Glomerular visceral epithelial cell (primary cell): ENCODE results near the gene KRTAP10-12.
"Not testable (repeated sequence)": the region's sequence is repeated elsewhere in the genome, so short reads cannot be mapped to it uniquely, and the experiment has no call there.

Source experiments
- DNase-seq: peaks from one replicate; pipeline ENCODE4 v3.0.0-alpha.2; 2016; ENCODE audit errors: extremely low spot score

KRTAP10-12 gene

DNA sequence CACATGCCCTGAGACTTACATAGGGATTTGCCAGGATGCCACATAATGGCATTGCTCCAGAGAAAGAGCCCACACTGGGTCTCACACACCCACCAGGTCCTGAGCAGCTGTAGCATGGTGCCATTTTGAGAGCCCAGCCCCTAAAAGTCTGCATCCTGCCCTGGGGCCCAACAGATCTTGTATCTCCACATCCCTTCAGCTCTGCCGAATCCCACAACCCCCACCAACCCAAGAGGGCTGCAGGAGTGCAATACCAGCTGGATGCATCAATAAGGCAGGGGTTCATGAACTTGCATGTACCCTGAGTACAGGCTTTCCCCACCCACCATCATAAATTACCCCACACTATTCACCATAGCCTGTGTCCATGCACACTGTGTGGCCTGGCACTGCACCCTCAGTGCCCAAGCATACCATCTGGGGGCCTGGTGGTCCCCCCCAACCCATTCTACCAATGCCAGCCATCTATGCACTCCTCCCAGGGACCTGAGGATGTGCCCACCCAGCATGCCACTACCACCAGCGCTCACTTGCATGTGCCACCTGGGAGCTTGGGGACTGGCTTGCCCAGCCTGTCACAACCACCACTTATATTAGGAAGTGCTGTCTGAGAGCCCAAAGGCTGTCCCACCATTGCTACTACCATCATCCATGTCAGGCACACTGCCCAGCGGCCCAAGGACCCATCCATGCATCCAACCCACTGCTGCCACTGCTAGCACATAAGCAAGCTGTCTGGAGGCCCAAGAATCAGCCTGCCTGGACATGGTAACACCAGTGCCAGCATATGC lies 26.1 kb upstream of the KRTAP10-12 start:
- DNase-seq = no peak

- DNase-seq = no peak
Measured at GRCh38 chr21:44671911-44672310, 25.1 kb upstream of the KRTAP10-12 start.

DNA sequence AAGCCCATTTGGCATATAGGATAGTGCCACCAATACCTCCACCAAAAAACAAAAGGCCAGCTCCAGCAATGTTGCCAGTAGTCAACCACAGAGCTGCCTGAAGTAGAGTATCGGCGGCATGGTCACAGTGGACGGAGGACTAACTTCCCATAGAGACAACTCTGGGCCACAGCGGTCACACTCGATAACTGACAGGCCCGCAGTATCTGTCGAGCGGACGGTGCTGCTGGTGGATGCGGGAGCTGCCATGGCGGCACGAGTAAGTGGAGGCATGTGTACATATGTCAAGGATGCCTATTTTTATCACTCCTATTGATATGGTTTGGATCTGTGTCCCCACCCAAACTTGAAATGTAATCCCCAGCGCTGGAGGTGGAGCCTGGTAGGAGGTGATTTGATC lies 19.1 kb upstream of the KRTAP10-12 start:
- no peak for DNase-seq

GRCh38 chr21:44681152-44681551 lies 15.8 kb upstream of the KRTAP10-12 start:
- DNase-seq = no peak

- DNase-seq = no peak
Measured at GRCh38 chr21:44681861-44682579, 15.0 kb upstream of the KRTAP10-12 start, which contains the start of gene KRTAP12-1. Gene KRTAP12-1, minus strand, starts transcription at chr21:44682163. Its CDS starts 40 bp downstream, at chr21:44682123.

DNA sequence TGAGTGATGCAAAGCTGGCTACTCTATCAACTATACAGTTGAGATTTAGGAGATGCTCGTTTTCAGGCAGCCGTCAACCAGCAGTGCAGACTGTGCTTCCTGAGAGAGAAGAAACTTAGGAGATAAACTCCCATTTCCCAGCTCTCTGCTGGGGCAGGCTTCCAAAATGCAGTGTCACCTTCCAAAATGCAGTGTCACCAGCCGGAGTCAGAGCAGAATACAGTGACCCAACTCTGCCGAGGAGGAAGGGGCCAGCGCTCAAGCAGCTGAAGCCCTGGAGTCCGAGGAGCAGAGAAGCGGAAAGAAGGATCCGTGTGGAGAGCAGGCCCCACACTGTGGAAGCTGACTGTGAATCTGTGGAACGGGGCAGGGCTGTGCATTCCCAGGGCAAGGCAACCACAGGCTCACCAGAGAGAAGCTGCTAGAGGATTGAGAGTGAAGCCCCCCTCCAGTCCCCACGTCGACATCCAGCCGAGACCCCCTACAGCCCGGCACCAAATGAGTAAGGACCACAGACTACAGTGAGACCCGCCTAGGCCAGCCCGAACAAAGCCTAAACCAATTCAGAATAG lies 14.3 kb upstream of the KRTAP10-12 start:
- no peak for DNase-seq

DNA sequence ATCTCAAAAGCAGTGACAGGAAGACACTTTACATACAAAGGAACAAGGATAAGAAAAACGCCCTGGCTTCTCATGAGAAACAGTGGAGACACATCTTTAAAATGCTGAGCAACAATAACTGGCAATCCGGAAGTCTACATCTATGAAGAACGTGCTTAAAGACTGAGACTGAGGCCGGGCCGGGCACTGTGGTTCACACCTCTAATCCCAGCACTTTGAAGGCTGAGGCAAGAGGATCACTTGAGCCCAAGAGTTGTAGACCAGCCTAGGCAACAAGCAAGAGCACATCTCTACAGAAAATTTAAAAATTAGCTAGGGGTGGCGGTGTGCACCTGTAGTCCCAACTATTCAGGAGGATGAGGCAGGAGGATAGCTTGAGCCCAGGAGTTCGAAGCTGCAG lies 12.9 kb upstream of the KRTAP10-12 start:
- no peak for DNase-seq

GRCh38 chr21:44684483-44684882 lies 12.5 kb upstream of the KRTAP10-12 start:
- no peak for DNase-seq

GRCh38 chr21:44685050-44685449 lies 11.9 kb upstream of the KRTAP10-12 start:
- not testable (repeated sequence) for DNase-seq

- DNase-seq = no peak
Measured at GRCh38 chr21:44686000-44686781, 10.8 kb upstream of the KRTAP10-12 start.

DNA sequence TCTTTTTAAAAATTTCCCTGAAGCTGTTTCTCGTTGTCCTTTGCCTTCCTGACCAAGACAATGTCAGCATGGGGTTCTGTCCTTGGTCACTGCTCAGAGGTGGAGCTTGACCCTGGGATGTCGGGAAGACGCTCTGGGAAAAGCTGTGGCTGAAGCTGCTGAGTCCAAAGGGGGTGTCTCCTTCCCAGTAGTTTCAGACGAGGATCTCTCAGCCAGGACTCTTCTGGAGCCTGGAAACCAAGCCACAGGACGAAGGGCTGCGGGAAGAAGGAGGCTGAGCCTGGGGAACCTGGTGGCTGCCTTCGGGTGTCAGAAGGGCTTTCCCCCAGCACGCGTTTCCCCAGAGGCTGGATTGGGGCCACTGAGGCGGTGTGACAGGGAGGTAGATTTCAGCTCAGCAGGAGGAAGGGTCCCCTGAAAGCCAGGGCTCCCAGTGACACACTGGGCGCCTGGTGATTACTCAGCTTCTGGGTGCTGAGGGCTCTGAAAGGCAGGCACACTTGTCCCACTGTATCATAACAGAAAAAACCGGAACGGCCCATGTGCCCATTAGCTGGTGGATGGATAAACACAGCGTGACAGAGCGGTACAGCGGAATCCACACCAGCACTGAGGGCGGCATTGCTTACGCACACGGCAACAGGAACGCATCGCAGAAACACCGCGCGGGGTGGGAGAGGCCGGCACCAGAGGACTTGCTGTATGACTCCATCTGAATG lies 10.0 kb upstream of the KRTAP10-12 start:
- DNase-seq = no peak

DNA sequence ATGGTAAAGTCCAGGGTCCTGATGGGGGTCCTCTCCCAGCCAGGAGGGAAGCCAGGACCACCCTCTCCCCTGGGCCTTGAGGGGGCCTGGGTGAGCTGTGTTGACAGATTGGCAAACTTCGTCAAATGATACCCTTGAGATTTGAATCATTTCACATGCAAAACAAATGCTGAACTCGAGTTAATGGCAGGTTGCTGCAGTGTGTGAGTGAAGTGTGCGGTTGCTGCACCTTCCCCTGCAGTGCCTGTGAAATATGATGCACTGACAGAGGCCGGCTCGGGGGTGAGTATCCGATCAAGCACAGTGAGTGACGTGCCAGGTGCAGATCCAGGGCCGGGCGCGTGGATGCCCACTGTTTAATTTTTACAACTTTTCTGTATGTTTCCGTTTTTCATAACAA lies 9.3 kb upstream of the KRTAP10-12 start:
- DNase-seq = no peak

DNA sequence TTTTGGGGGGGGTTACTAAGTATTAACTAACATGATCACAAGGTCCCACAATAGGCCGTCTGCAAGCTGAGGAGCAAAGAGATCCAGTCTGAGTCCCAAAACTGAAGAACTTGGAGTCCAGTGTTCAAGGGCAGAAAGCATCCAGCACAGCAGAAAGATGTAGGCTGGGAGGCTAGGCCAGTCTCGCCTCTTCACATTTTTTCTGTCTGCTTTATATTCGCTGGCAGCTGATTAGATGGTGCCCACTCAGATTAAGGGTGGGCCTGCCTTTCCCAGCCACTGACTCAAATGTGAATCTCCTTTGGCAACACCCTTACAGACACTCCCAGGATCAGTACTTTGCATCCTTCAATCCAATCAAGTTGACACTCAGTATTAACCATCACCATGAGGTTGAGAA lies 7.2 kb upstream of the KRTAP10-12 start:
- DNase-seq = not testable (repeated sequence)

GRCh38 chr21:44691686-44692085 lies 5.3 kb upstream of the KRTAP10-12 start:
- no peak for DNase-seq

DNA sequence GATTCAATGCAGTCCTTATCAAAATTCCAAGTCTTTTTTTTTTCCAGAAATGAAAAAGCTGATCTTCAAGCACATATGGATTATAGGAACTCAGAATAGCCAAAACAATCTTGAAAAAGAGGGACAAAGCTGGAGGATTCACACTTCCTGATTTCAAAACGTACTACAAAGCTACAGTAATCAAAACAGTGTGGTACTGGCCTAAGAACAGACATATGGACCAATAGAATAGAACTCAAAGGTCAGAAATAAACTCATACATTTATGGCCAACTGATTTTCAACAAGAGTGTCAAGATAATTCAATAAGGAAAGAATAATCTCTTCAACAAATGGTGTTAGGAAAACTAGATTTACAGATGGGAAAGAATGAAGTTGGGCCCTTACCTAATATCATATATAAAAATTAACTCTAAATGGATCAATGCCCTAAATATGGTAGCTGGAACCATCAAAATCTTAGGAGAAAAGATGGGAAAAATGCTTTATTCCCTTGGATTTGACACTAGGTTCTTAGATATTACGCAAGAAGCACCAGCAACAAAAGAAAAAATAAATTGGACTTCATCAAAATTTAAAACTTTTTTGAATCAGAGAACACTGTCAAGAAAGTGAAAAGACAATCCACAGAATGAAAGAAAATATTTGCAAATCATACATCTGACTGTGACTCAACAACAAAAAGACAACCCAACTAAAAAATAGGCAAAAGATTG lies 4.0 kb upstream of the KRTAP10-12 start:
- DNase-seq = no peak

DNA sequence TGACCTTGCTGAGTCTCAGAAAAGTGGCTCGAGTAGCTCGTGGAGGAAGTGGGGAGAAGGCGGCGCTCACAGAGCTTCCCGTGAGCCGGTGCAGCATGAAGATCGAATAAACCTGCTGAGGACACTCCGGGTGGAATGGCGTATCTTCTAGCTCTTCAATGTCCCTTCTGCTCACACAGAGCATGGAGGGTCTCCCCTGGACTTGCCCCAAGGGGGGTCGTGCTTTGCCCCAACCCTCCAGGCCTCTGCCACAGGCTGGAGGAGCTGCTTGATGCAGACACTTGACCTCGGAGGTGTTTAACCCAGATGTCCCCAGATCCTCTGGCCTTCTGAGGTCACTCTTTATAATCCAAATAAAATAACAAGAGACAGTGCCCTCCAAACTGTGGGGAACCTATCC lies 2.2 kb upstream of the KRTAP10-12 start:
- DNase-seq = no peak

DNA sequence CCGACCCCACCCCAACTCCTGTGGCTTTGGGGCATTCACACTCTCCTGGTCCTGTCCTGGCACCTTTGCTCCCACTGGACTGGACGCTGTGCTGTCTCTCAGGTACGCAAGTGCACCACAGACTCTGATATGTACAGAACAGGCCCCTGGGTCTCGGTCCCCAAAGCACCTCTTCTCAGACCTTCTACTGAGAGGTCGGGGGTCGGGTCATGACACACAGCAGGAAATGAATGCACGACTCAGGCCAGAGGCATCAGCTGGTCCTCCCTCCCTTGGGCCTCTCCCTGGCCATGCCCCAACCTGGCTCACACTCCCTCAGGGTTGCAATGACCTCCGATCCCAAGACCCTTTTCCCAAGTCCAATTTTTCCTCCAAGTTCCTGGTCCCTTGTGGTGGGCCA lies 1.8 kb upstream of the KRTAP10-12 start:
- no peak for DNase-seq

DNA sequence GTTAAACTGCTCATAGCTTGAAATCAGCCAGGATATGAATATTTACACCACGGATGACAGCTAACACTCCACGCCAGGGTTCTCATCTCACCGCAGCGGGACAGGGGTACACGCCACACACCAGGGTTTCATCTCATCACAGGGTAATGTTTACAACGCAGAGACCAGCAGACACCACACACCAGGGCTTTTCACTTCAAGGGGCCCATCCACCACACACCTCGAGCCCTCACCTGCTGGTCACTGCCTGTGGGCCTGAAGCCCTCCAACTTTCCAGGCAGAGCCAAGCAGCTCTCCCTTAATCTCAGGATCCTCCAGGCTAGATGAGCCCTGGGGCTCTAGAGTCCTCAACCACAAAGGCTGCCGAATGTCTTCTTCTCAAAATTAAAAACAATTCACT lies 1.3 kb upstream of the KRTAP10-12 start:
- no peak for DNase-seq

DNA sequence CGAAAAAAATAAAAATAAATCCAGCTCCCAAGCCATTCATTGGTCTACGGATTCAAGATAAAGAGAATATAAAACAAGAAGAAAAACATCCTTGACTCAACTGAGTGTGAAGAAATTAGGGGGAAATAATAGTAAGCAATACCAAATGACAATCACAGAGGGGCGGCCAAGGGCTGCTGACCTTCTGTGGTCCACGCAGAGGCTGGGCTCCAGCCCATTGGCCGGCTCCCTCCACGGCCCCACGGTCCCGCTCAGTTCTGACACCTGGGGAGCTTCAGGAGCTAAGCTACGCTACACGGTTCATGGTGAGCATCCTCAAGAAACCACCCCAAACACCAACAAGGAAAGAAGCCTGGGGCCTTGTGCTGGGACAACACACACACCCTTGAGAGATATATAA lies 400 bp upstream of the KRTAP10-12 start:
- DNase-seq = no peak

DNA sequence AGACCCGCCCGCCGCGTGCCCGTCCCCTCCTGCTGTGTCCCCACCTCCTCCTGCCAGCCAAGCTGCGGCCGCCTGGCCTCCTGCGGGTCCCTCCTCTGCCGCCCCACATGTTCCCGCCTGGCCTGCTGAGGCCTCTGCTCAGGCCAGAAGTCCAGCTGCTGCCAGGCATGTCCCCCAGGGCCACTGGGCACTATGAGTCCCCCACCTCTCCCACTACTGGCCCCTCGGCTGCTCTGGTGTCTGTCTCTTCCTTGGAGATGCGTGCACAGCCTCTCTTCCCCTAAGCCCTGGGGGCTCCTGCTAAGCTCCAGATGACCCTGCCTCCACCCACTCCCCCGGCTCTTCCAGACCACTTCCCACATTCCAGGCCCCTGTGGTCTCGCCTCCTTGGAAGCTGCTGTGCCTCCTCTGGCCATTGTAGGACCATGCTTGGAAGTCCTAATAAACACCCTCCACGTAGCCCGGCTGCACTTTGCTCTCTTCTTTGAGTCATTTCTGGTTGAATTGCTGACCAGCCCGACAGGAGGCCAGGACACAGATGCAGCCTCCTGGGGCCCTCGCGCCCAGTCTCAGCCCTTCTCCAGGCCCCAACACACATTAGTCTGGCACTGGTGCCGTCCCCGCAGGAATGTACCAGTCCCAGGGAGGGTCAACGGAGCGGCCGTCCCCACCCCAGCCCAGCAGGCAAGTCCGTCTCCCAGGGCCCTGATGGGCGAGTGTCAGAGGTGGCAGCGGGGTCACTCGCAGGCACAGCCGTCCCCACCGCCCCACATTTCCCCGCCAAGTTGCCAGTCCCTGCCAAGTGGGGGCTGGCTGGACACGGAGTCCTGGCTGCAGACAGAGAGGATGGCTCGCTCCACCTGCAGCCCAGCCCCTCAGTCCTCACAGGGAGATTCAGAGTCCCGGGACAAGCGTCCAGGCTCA lies 1.1 kb downstream of the KRTAP10-12 start:
- no peak for DNase-seq
